Panc1 (cell line): ENCODE data around the gene MAGEC1.

Experiments used
- CTCF ChIP-seq: fragments of 450-650 bp; IDR thresholded peaks from 2 replicates; pipeline ENCODE4 v1.5.1; 2017; ENCODE audit warnings: mild to moderate bottlenecking
- POLR2AphosphoS5 ChIP-seq: IDR thresholded peaks from 2 replicates; pipeline ENCODE4 v1.6.1; 2012; ENCODE audit warnings: mild to moderate bottlenecking, low read depth, low read length, moderate library complexity
- SIN3A ChIP-seq: IDR thresholded peaks from 2 replicates; pipeline ENCODE4 v1.6.1; 2012; ENCODE audit warnings: low read depth, mild to moderate bottlenecking, low read length, moderate library complexity, borderline replicate concordance; ENCODE audit not compliant: insufficient read depth

GRCh38 chrX:141941234-141941633 lies 37.5 kb downstream of the MAGEC1 start:
- TF ChIP-seq SIN3A, result no peak
- TF ChIP-seq CTCF, result no peak
- no peak for TF ChIP-seq POLR2AphosphoS5
